Glutamatergic neuron (in vitro differentiated cells): ENCODE data around the gene MLST8. TPM values are rescaled to one million over a fixed set of nuclear protein-coding genes. Genes with fewer than 3 reads are reported as not detected.
A peak's percentile ranks its signal among the peaks of the same experiment; 100 is the strongest.

Source experiments
- DNase-seq: peaks from one replicate; pipeline ENCODE4 v3.0.0; 2022
- H3K27ac Mint-ChIP-seq: one replicate; pipeline ENCODE4 v1.8.0; 2020; ENCODE audit warnings: mild to moderate bottlenecking, mixed read lengths, inconsistent platforms; ENCODE audit not compliant: unreplicated experiment
- H3K27me3 Mint-ChIP-seq: one replicate; pipeline ENCODE4 v1.8.0; 2020; ENCODE audit warnings: mild to moderate bottlenecking, moderate library complexity, mixed read lengths, inconsistent platforms; ENCODE audit not compliant: unreplicated experiment
- H3K36me3 Mint-ChIP-seq: one replicate; pipeline ENCODE4 v1.8.0; 2020; ENCODE audit warnings: mild to moderate bottlenecking, mixed read lengths, inconsistent platforms; ENCODE audit not compliant: unreplicated experiment
- H3K4me1 Mint-ChIP-seq: one replicate; pipeline ENCODE4 v1.8.0; 2020; ENCODE audit warnings: mild to moderate bottlenecking, low read depth, mixed read lengths, inconsistent platforms; ENCODE audit not compliant: unreplicated experiment
- H3K4me3 Mint-ChIP-seq: one replicate; pipeline ENCODE4 v1.8.0; 2020; ENCODE audit warnings: mild to moderate bottlenecking, mixed read lengths, inconsistent platforms; ENCODE audit not compliant: unreplicated experiment
- H3K9me3 Mint-ChIP-seq: one replicate; pipeline ENCODE4 v1.8.0; 2020; ENCODE audit warnings: mild to moderate bottlenecking, moderate library complexity, mixed read lengths, inconsistent platforms; ENCODE audit not compliant: unreplicated experiment
- total RNA-seq: library from RNA; stranded (reverse); fragmentation: NEBNext Ultra II Directional; extraction: Animal tissue kit (Norgen Biotek cat#: 25700); gene quantifications from one replicate; pipeline ENCODE4 v1.2.1, GENCODE V29; 2021; ENCODE audit not compliant: unreplicated experiment
- TF ChIP-seq, protein P1 (sequence below): fragments of 200-600 bp; sonication (generic); IDR thresholded peaks from one replicate; pipeline ENCODE4 v1.5.0; 2021; ENCODE audit not compliant: partially characterized antibody, unreplicated experiment

Gene MLST8
- total RNA-seq, 1 donor from 2014 or later, result 57.9 TPM

DNA sequence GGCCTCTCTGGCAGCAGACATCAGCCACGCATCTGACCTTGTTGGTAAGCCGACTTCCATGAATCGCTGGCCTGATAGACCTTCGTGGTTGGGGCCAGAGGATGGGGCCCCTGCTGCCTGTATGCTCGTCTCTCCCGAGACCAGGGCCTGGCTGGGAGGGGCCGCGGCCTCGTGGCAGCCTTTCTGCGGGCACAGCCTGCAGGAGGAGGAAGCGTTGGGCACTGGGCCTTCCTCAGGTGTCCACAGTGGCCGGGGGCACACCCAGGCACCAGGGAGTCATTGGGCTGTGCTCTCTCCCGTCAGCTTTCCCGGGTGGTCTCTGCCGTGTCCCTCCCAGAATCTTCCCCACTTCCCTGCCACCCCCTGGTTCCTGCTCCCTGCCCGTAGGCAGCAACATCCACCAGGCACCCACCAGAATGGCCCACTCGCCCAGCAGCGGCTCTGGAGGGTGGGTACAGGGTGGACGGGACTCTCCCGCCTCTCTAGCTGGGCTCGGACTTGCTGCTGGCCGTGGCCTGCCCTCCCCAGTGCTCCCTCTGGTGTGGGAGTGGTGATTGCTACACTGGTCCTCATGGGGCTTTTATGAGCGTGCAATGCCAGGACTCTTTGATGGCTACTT is 24.5 kb downstream of the MLST8 start:
- Mint-ChIP-seq H3K36me3 (no peaks in the 10 kb centered on the region), H3K4me1 (peaks cover 3% of the 10 kb centered on the region), H3K4me3 (no peak overlapping the region), H3K27me3 (peaks cover 5% of the 10 kb centered on the region), H3K9me3 (peaks cover 6% of the 10 kb centered on the region), H3K27ac (peak overlapping the region; percentile 77)
- DNase-seq, result no peak
- TF ChIP-seq, protein P1, sequence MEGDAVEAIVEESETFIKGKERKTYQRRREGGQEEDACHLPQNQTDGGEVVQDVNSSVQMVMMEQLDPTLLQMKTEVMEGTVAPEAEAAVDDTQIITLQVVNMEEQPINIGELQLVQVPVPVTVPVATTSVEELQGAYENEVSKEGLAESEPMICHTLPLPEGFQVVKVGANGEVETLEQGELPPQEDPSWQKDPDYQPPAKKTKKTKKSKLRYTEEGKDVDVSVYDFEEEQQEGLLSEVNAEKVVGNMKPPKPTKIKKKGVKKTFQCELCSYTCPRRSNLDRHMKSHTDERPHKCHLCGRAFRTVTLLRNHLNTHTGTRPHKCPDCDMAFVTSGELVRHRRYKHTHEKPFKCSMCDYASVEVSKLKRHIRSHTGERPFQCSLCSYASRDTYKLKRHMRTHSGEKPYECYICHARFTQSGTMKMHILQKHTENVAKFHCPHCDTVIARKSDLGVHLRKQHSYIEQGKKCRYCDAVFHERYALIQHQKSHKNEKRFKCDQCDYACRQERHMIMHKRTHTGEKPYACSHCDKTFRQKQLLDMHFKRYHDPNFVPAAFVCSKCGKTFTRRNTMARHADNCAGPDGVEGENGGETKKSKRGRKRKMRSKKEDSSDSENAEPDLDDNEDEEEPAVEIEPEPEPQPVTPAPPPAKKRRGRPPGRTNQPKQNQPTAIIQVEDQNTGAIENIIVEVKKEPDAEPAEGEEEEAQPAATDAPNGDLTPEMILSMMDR, result no peak

DNA sequence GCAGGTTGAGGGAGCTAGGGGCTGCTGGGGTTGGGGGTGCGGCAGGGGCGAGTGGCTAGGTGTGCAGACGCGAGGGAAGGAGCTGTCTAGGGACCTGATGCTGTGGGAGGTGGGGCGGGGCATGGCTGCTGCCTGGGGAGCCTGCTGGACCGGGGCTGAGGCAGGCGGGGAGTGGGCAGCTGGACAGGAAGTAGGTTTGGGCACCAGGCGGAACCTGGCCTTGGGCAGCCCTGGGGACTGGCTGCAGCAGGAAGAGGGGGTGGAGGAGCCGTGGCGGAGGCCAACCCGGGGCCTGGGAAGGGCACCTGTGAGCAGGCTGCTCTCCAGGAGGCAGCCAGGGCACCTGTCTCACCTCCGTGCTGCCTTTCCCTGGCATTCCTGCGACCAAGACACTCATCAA is 25.1 kb downstream of the MLST8 start:
- Mint-ChIP-seq H3K27me3 (peaks cover 6% of the 10 kb centered on the region), H3K4me3 (no peak overlapping the region), H3K36me3 (no peaks in the 10 kb centered on the region), H3K4me1 (peaks cover 3% of the 10 kb centered on the region), H3K9me3 (peaks cover 6% of the 10 kb centered on the region), H3K27ac (peak overlapping the region; percentile 77)
- TF ChIP-seq, protein P1, result no peak
- DNase-seq, result no peak

DNA sequence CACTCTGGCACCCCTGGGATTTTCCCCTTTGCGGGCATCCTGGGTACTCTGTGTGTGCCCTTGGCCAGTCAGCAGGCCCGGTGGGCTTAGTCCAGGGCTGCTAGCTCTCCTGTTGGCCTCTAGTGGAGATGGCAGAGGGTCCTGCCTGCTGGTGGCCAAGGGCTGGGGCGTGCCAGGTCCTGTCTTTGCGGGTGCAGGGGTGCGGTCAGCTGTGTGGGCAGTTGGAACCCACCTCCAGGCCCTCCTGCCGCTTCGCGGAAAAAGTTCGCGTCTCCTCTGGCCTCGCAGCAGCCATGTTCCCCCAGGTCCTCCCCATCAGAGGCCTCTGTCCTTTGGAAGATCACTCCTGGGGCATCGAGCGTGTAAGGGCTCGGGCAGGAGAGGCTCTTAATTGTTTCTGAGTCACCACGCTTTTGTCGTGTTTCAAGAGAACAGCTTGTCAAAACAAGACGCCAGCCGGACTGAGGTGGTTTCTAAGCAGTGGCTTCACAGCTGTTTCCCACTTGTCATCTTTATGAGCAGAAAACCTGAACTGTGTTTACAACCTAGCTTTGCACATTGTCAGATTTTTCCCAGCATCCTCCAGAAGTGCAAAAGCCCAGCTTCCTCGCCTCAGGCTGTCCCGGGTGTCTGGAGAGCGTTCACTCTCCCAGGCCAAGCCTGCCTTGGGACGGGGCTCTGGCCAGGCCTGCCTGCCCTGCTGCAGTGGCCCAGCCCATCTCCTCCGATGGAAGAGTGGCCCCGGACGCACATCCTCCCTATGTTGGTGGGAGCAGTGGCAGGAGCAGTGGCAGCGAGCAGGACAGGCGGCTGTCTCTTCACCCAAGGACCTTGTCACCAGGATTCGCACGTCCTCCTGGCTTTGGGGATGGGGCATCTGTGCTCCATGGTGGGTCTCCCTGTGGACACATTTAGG is 26.0 kb downstream of the MLST8 start:
- H3K9me3 Mint-ChIP-seq, result peaks cover 6% of the 10 kb centered on the region
- peaks cover 7% of the 10 kb centered on the region for H3K27me3 Mint-ChIP-seq
- no peak overlapping the region for H3K27ac Mint-ChIP-seq
- TF ChIP-seq, protein P1, result no peak
- no peak overlapping the region for H3K4me3 Mint-ChIP-seq
- DNase-seq, result no peak
- peaks cover 3% of the 10 kb centered on the region for H3K4me1 Mint-ChIP-seq
- no peaks in the 10 kb centered on the region for H3K36me3 Mint-ChIP-seq

DNA sequence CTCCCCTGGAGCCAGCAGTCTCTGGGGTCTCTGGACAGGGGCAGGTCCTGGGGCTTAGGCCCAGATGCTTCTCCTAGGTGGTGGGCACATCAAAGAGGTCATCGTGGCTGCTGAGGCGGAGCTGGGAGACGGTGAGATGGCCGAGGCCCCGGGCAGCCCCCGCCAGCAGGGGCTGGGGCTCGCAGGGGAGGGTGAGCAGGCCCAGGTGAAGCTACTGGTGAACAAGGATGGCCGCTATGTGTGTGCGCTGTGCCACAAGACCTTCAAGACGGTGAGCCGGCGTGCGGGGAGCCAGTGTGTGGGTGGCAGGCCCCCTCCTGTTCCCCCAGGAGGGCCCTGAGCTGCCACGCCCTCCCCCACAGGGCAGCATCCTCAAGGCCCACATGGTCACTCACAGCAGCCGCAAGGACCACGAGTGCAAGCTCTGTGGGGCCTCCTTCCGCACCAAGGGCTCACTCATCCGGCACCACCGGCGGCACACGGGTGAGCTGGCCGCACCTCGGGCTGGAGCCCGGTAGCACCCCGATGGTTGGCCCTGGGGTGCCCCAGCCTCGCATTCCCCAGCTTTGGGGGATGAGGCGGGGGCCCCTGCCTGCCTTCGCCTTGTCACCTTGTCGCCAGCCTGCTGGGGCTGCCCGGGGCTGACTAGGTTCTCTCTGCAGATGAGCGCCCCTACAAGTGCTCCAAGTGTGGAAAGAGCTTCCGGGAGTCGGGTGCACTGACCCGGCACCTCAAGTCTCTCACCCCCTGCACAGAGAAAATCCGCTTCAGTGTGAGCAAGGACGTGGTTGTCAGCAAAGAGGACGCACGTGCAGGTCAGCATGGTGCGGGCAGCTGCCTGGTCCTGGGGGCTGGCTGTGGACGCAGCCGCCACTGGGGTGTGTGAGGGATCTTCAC is 27.1 kb downstream of the MLST8 start:
- H3K9me3 Mint-ChIP-seq, result peaks cover 6% of the 10 kb centered on the region
- no peaks in the 10 kb centered on the region for H3K36me3 Mint-ChIP-seq
- H3K27ac Mint-ChIP-seq, result no peak overlapping the region
- H3K27me3 Mint-ChIP-seq, result peaks cover 7% of the 10 kb centered on the region
- peaks cover 3% of the 10 kb centered on the region for H3K4me1 Mint-ChIP-seq
- TF ChIP-seq, protein P1, result no peak
- H3K4me3 Mint-ChIP-seq, result no peak overlapping the region
- DNase-seq, result no peak
